Frontal cortex (tissue), 4 donors: ENCODE measurements around the gene PTPRU. TPM values are rescaled to one million over a fixed set of nuclear protein-coding genes. Genes with fewer than 3 reads are reported as not detected.
"Not testable (repeated sequence)": the region's sequence is repeated elsewhere in the genome, so short reads cannot be mapped to it uniquely, and the experiment has no call there.

Experiments used
- DNase-seq, 2 donors: peaks; one replicate each; pipeline ENCODE4 v3.0.0; 2012; ENCODE audit warnings: low spot score in 2 of 2
- FAIRE-seq: peaks from 2 replicates; lab custom pipeline; 2012; peaks lifted over from hg19 to GRCh38; lab: Jason Lieb, UNC
- total RNA-seq: library from RNA; depleted of rRNA; stranded (reverse); fragments of >200 nt; gene quantifications from one replicate; pipeline ENCODE4 v1.2.3, GENCODE V29; 2014
- donor health status: control.
- donor health status: control.
- donor health status: control.

The PTPRU gene
- total RNA-seq, 1 donor from 2014 or later = 30.2 TPM

DNA sequence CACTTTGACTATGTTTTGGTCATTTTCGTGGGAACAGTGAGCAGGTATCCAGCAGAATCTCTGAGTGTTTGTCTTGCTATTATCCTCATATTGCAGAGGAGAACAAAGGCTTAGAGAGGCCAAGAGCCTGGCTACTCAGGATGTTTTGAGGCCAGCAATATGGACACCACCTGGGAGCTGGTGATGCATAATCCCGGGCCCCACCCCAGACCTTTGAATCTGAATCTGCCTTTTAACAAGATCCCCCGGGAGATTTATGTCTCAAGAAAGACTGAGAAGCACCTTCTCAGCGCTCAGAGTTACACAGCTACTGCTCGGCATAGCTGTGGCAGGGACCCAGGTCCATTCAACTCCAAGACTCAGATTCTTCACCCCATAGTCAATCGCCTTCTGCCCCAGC lies 72.8 kb downstream of the PTPRU start:
- no peak for FAIRE-seq
- no peak for DNase-seq

DNA sequence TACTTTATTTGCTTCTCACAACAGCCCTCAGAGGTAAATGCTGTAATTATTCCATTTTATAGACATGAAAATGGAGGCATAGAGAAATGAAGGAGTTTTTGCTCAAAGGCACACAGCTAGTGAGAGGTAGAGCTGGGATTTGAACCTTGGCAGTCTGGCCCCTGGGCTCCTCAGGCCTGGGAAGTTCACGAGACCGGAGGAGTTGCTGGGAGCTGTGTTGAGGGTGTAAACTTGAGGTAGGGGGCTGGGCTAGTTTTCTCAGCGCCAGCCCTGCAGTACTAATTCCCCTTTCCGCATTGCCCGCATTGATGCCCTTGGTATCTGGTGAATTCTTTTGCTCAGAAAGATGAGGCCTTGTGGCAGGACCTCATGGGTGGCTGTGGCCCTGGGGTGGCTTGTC lies 73.3 kb downstream of the PTPRU start:
- no peak for FAIRE-seq

GRCh38 chr1:29310616-29311180 lies 74.4 kb downstream of the PTPRU start:
- FAIRE-seq (no peak), DNase-seq (no peak)

More for the DNA sequence above, 73.3 kb downstream of the PTPRU start:
- no peak for DNase-seq

GRCh38 chr1:29311352-29312030 lies 75.2 kb downstream of the PTPRU start:
- no peak for DNase-seq
- FAIRE-seq = no peak

GRCh38 chr1:29312469-29313461 lies 76.4 kb downstream of the PTPRU start:
- DNase-seq (no peak), FAIRE-seq (no peak)

- DNase-seq, FAIRE-seq: not testable (repeated sequence)
Observed at GRCh38 chr1:29314685-29315084, 78.4 kb downstream of the PTPRU start.

GRCh38 chr1:29315262-29315661 lies 78.9 kb downstream of the PTPRU start:
- DNase-seq = no peak
- no peak for FAIRE-seq

GRCh38 chr1:29315876-29316275 lies 79.6 kb downstream of the PTPRU start:
- DNase-seq = no peak
- no peak for FAIRE-seq

GRCh38 chr1:29317063-29317915 lies 81.0 kb downstream of the PTPRU start:
- no peak for FAIRE-seq
- DNase-seq = no peak

- FAIRE-seq = no peak
- DNase-seq = no peak
Observed at GRCh38 chr1:29317916-29318530, 81.7 kb downstream of the PTPRU start.

GRCh38 chr1:29318724-29319123 lies 82.4 kb downstream of the PTPRU start:
- no peak for DNase-seq
- no peak for FAIRE-seq

DNA sequence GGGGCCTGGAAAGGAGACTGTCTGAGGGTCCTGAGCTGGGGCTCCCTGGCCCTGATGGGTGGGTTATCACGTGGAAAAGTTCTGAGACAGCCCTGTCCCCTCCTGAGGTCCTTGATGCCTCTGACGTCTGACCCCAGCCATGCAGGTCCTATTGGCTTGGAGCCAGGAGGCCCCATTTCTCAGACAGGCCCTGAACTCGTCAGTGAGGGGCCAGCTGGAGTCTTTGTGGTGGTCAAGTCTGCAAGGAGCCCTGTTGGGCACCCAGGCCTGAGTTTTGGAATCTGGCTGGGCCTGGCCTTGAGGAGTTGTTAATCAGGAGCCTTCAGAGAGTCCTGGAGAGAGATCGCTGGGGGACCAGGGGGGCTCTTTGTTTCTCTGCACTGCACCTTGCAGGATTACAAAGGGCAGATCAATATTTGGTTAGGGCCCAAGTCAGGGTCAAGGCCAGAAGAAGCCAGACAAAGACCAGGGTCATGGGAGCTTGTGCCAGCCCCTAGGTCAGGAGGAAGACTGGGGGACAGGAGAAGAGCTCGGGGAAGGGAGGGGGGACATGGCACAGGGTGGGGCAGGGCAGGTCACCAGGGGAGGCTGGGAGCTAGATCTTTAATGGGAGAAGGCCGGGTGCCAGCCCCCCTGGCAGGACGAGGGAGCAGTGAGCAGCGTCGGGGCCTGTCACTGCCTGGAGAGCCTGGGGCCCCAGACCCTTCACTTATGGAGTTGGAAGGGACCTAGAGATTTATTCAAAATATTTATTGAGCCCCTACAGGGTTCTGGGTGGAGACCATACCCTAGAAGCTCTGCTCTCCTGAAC lies 83.2 kb downstream of the PTPRU start:
- DNase-seq (no peak), FAIRE-seq (no peak)

DNA sequence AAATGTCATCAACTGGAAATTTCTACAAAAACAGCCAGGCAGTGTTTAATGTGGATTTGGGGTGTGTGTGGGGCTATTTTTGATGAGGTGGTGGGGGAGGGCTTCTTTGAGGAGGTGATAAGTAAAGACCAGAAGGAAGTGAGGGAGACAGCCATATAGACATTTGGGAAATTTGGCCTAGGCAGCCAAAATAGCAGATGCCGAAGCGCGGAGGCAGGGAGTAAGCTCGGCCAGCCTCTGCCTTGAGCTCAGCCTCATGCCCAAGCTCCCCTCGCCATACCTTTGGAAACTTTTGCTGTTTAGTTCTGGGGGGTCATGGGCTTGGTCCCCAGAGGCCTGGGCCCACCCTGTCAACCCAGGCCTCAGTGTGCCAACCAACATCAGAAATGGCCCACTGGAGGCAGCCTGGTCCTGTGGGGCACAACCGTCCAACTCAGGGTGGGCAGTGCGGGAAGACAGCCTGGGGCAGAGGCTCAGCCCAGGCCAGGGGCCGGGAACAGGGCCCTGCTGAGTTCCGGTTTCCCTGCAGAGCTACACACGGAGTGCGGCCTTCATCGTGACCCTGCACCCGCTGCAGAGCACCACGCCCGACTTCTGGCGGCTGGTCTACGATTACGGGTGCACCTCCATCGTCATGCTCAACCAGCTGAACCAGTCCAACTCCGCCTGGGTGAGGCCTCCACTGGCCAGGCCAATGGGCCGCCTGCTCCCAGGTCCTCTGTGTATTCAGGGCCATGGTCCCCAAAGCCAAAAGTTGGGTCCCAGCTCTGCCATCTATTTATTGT lies 84.0 kb downstream of the PTPRU start:
- FAIRE-seq (no peak), DNase-seq (no peak)

DNA sequence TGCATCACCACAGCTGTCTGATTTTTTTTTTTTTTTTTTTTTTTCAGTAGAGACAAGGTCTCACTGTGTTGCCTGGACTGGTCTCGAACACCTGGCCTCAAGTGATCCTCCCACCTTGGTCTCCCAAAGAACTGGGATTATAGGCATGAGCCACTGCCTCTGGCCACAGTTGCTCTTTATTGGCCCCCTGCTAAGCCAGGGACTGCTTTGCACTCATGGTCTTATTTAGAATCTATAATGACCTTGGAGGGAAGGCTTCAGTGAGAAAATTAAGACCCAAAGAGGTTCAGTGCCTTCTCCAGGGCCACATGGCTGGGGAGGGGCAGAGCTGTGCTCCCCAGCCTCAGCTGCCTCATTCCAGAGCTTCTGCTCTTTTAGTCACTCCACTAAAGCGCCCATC lies 84.9 kb downstream of the PTPRU start:
- DNase-seq = no peak
- no peak for FAIRE-seq

DNA sequence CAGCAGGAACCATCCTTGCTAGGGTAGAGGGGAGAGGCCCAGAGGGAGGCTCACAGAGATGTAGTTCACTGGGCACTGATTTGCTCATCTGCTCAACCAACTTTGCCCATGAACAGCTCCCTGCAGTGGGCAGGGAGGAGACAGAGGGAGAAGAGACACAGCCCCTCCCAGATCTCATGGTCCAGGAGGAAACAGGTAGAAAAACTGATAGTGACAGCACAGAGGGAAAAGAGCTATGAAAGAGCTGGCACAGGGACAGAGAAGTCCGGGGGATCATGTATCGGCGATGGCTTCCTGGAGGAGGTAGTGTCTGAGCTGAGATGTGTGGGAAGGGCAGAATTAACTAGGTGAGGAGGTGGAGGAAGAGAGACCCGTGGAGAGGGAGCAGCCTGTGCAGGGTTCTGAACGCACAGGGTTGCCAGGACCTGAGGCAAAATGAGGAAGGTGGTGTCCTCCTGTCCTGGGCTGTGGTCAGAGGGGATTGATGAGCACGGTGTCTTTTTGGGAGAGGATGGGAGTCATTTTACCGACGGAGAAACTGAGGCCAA lies 85.9 kb downstream of the PTPRU start:
- FAIRE-seq = no peak
- no peak for DNase-seq

DNA sequence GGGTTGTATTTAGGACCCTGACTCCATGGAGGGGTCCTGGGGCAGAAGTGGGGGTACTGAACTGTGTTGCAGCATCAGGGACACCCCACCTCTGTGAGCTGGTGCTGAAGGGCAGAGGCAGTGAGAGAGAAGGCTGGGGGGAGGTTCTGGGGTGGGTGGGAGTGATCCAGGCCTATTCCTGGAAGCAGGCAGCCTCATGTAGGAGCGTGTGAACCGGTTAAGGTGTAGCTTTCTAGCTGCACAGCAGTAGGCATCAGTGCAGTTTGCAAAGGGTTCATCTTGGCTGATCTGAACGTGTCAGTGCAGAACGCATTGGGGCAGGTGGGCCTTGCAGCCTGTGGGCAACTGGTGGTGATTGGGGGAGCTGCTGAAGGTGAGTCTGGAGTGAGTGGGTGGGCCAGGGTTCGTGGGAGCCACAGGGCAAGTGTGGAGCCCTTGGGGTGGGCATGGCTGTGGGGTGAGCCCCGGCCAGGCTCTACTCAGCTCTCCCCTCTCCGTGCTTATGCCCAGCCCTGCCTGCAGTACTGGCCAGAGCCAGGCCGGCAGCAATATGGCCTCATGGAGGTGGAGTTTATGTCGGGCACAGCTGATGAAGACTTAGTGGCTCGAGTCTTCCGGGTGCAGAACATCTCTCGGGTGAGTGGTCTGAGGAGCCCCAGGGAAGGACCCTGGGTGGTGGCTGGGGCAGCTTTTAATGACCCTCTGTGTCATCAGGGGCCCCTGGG lies 86.7 kb downstream of the PTPRU start:
- FAIRE-seq (no peak), DNase-seq (no peak)

GRCh38 chr1:29323636-29324035 lies 87.3 kb downstream of the PTPRU start:
- DNase-seq = no peak
- FAIRE-seq = no peak
